DLD1 (cell line): Measurements from ENCODE around the gene L3MBTL4.

ENCODE experiments used
- in situ Hi-C: cut with HindIII; loops from 2 replicates; pipeline ENCODE4 v1.10.0; 2017; ENCODE audit warnings: low sequenced_read_pairs

Gene L3MBTL4

DNA sequence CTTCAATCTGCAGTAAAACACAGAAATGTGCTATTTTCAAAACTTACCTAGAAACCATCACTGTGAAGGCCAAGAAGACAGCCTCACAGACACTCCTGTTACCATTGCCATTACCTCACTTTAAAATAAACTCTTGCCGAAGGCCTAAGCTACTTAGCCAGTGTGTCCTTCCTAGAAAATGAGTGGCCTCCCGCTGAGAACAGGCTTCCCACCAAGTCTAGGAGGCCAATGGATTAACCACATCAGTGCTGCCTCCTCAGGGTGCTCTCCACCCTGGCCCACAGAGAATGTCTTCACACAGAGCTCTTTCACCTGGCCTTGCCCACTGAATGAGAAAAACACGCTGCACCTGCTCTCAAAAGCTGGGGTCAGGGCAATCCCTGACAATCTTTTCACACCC lies 47.5 kb downstream of the L3MBTL4 start:
- in situ Hi-C loops: no loop called here

DNA sequence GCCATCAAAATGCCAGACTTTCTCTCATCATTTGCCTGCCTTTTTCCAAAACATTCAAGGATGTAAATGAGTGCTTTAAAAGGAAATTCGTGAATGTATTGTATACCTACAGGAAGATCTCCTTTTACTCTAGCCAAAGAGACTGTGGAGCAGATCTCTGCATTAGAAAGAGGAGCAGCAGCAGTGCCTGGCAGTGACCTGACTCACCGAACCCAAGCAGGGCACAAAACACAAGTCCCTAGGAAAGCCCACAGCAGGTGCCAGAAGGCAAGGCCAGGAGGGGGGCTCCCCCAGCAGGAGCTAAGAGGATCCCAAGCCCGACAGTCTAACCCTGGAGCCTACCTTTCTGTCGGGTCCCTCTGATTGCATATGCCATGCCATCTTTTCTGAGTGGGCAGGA lies 47.9 kb downstream of the L3MBTL4 start:
- in situ Hi-C loops: no loop called here

DNA sequence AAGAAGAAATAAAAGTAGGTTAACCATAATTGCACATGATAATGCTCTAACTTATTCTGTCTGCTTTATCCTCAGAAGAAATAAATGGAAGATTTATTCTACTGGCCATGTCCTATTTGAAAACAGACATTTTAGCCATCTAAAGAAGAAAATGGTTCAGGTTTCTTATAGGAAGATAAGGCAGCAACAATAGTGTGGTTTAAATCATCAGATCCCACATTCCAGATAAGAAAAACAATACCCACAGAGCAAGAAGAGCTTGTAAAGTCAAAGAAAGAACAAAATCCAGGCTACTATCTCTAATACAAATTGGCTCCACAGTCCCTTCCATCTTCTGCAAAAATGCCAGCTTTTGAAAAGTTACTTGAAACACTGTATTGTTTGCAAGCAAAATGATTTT lies 49.3 kb downstream of the L3MBTL4 start:
- in situ Hi-C loops: no loop called here

GRCh38 chr18:6363216-6363615 lies 51.5 kb downstream of the L3MBTL4 start:
- in situ Hi-C loops: no loop called here

DNA sequence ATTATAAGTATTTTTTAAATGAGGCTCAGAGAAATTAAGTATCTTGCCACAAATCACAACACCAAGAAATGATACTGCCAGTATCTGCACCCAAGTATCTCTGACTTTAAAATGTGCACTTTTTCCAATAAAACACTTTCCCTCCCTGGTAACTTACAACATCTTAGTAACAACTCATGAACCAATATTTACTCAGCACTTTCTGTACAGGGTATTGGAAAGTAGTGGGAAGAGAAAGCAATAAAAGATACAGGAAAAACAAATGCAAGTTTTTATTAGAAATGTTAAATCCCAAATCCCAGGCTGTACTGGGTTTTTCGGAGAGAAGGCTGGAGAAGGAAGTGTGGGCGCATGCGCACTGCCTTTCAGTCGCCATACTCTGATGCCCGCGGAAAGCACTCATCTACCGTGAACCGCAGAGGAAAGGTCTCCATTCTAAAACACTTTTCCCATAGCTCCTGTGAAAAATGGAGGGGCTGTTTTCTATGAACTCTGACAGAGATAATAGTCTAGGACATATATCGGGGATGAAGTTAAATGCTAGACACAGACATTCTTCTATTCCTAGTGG lies 52.1 kb downstream of the L3MBTL4 start:
- in situ Hi-C loops: no loop called here

DNA sequence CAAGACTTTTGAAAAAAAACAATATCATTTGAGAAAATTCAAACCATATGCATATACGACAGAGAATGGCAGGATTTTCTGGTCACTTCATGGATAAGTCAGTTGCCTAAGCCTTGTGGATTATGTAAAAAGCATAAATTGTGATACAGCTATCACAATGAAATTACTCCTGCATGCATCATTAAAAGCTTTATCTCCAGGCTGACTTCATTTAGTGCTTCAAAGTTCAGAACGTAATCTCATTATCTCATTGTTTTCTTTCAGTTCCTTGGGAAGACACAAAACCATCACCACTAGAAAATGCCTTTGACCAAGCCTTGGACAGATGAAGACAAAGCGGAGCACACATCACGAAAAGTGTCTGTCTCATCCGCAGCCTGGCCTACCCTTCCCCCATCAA lies 57.0 kb downstream of the L3MBTL4 start:
- in situ Hi-C loops: no loop called here

GRCh38 chr18:6355789-6356589 lies 58.7 kb downstream of the L3MBTL4 start:
- in situ Hi-C loops: no loop called here

- in situ Hi-C loops: no loop called here
These were observed 62.4 kb downstream of the L3MBTL4 start for GRCh38 chr18:6352275-6352674.

DNA sequence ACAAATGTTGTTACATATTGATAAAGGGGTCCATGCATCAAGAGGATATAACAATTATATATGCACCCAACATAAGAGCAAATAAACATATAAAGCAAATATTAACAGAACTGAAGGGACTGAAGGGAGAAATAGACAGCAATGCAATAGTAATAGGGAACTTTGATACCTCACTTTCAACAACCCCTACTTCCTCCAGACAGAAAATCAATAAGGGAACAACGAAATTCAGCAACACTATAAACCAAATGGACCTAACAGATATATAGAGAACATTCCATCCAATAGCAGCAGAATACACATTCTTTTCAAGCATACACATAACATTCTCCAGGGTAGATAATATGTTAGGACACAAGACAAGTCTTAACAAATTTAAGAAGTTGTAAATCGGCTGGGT lies 71.7 kb downstream of the L3MBTL4 start:
- in situ Hi-C loops: no loop called here

GRCh38 chr18:6341709-6342108 lies 73.0 kb downstream of the L3MBTL4 start:
- in situ Hi-C loops: no loop called here

DNA sequence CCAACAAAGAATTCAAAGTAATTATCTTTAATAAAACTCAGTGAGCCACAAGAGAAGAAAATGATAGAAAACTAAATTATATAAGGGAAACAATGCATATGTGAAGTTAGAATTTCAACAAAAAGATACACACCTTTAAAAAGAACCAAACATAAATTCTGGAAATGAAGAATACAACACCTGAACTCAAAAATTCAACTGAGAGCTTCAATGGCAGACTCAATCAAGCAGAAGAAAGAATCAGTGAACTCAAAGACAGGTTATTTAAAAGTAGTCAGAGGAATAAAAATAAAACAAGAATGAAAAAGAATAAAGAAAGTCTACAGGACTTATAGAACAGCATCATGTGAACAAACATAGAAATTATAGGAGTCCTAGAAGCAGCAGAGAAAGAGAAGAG lies 73.4 kb downstream of the L3MBTL4 start:
- in situ Hi-C loops: no loop called here

GRCh38 chr18:6340121-6340520 lies 74.6 kb downstream of the L3MBTL4 start:
- in situ Hi-C loops: no loop called here

GRCh38 chr18:6336239-6336638 lies 78.5 kb downstream of the L3MBTL4 start:
- in situ Hi-C loops: no loop called here

DNA sequence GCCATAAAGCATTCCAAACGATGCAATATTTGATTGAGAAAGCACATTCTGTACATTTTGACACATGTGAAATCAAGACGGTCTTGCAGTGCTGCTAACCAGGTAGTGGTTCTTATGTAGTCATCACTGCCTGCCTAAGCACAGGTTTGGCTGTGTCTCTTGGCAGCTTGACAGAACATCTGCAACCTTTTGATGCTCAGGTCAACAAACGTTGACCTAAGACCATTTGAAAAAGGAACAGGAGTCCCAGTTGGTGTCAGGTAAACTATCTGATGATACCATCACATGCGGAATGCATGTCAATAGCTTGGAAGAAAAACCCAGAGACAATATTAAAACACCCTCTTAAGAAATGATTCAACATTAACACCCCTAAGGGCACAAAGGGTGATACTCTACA lies 80.7 kb downstream of the L3MBTL4 start:
- in situ Hi-C loops: no loop called here

GRCh38 chr18:6331872-6332271 lies 82.8 kb downstream of the L3MBTL4 start:
- in situ Hi-C loops: no loop called here

GRCh38 chr18:6330786-6331185 lies 83.9 kb downstream of the L3MBTL4 start:
- in situ Hi-C loops: no loop called here

- in situ Hi-C loops: no loop called here
These were observed 86.1 kb downstream of the L3MBTL4 start for GRCh38 chr18:6328621-6329010.

- in situ Hi-C loops: no loop called here
These were observed 86.7 kb downstream of the L3MBTL4 start for GRCh38 chr18:6327895-6328620.

- in situ Hi-C loops: no loop called here
These were observed 87.2 kb downstream of the L3MBTL4 start for GRCh38 chr18:6327485-6327884.

GRCh38 chr18:6326566-6326965 lies 88.1 kb downstream of the L3MBTL4 start:
- in situ Hi-C loops: no loop called here

DNA sequence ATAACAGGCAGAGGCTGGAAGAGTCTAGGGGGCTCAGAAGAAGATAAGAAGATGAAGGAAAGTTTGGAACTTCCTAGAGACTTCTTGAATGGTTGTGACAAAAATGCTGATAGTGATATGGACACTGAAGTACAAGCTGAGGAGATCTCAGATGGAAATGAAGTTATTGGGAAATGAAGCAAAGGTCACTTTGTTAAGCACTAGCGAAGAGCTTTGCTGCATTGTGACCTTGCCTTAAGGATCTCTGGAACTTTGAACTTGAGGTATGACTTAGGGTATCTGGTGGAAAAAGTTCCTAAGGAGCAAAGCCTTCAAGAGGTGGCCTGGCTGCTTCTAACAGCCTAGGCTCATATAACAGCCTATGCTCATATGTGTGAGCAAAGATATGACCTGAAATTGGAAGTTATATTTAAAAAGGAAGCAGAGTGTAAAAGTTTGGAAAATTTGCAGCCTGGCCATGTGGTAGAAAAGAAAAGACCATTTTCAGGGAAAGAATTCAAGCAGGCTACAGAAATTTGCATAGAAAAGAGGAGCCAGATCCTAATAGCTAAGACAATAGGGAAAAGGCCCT lies 91.3 kb downstream of the L3MBTL4 start:
- in situ Hi-C loops: no loop called here
